CD4-positive, alpha-beta T cell treated with Interferon gamma for 1 hour (primary cell): ENCODE data around the gene CPA2.
"Not testable (repeated sequence)": the region's sequence is repeated elsewhere in the genome, so short reads cannot be mapped to it uniquely, and the experiment has no call there.

Experiments used
- DNase-seq: peaks from one replicate; pipeline ENCODE4 v3.0.0-alpha.2; 2020

Gene CPA2

GRCh38 chr7:130321542-130322229 lies 55.0 kb downstream of the CPA2 start:
- DNase-seq = not testable (repeated sequence)

GRCh38 chr7:130322615-130323014 lies 56.0 kb downstream of the CPA2 start:
- DNase-seq = no peak

GRCh38 chr7:130324306-130324943 lies 57.8 kb downstream of the CPA2 start:
- DNase-seq = no peak

- DNase-seq = no peak
Measured at GRCh38 chr7:130329681-130330080, 63.0 kb downstream of the CPA2 start.

GRCh38 chr7:130332259-130333053 lies 65.8 kb downstream of the CPA2 start:
- no peak for DNase-seq

- no peak for DNase-seq
Measured at GRCh38 chr7:130333832-130334231, 67.2 kb downstream of the CPA2 start.

- no peak for DNase-seq
Measured at GRCh38 chr7:130334274-130334673, 67.6 kb downstream of the CPA2 start.

- no peak for DNase-seq
Measured at GRCh38 chr7:130337410-130337971, 70.8 kb downstream of the CPA2 start.

GRCh38 chr7:130338233-130338632 lies 71.6 kb downstream of the CPA2 start:
- DNase-seq = no peak
